Activated CD4-positive, CD25-positive, alpha-beta regulatory T cell treated with anti-CD3 and anti-CD28 coated beads, Interleukin-2, amount 50 U/mL, for 72 hours (primary cell): ENCODE results near the gene SAP30.

Source experiments
- DNase-seq: peaks from one replicate; pipeline ENCODE4 v3.0.0; 2021

SAP30 gene

GRCh38 chr4:173370477-173371291, at the start of gene SAP30:
Gene SAP30 (plus strand): TSS chr4:173370954. CDS start chr4:173371183, 229 bp downstream.
- peak; percentile 92 for DNase-seq

- no peak for DNase-seq
These were observed 45.6 kb upstream of the SAP30 start for GRCh38 chr4:173325007-173325736.

- no peak for DNase-seq
These were observed 42.4 kb upstream of the SAP30 start for GRCh38 chr4:173328236-173328901.

- no peak for DNase-seq
These were observed 40.2 kb upstream of the SAP30 start for GRCh38 chr4:173330590-173330989.

- DNase-seq, result no peak
These were observed 38.7 kb upstream of the SAP30 start for GRCh38 chr4:173332021-173332487.

- peak; percentile 42 for DNase-seq
These were observed 37.6 kb upstream of the SAP30 start for GRCh38 chr4:173332963-173333657.

GRCh38 chr4:173333658-173334084, 37.1 kb upstream of the SAP30 start:
- no peak for DNase-seq

- DNase-seq, result peak; percentile 97
These were observed 36.5 kb upstream of the SAP30 start, which contains the start of gene HMGB2 for GRCh38 chr4:173334085-173334890. Gene HMGB2 (minus strand): TSS chr4:173334358. CDS start chr4:173333649, 709 bp downstream.

- peak; percentile 50 for DNase-seq
These were observed 35.6 kb upstream of the SAP30 start for GRCh38 chr4:173334891-173335752.

- no peak for DNase-seq
These were observed 33.3 kb upstream of the SAP30 start for GRCh38 chr4:173337463-173337862.

- DNase-seq, result no peak
These were observed 26.8 kb upstream of the SAP30 start for GRCh38 chr4:173343832-173344397.

GRCh38 chr4:173345648-173346047, 25.1 kb upstream of the SAP30 start:
- DNase-seq, result no peak

- no peak for DNase-seq
These were observed 24.7 kb upstream of the SAP30 start for GRCh38 chr4:173346074-173346473.

- DNase-seq, result no peak
These were observed 23.3 kb upstream of the SAP30 start for GRCh38 chr4:173347467-173347866.

GRCh38 chr4:173357939-173358338, 12.8 kb upstream of the SAP30 start:
- no peak for DNase-seq

GRCh38 chr4:173360587-173361221, 10.1 kb upstream of the SAP30 start:
- no peak for DNase-seq

GRCh38 chr4:173362666-173363065, 8.1 kb upstream of the SAP30 start:
- no peak for DNase-seq

- no peak for DNase-seq
These were observed 5.3 kb upstream of the SAP30 start for GRCh38 chr4:173365359-173365996.

GRCh38 chr4:173367285-173367684, 3.5 kb upstream of the SAP30 start:
- no peak for DNase-seq
